Astrocyte (in vitro differentiated cells and primary cell): Measurements from ENCODE around the gene PRKAG3. TPM values are rescaled to one million over a fixed set of nuclear protein-coding genes. Genes with fewer than 3 reads are reported as not detected.
A peak's percentile ranks its signal among the peaks of the same experiment; 100 is the strongest.

Source experiments
- DNase-seq: peaks from one replicate; pipeline ENCODE4 v3.0.0-alpha.2; 2010; ENCODE audit warnings: low read depth
- FAIRE-seq: peaks from 2 replicates; lab custom pipeline; 2011; peaks lifted over from hg19 to GRCh38; lab: Jason Lieb, UNC
- H2AFZ ChIP-seq: 2 replicates; pipeline ENCODE4 v1.6.0; 2012; ENCODE audit warnings: low read depth, low read length, inconsistent platforms
- H3K27ac ChIP-seq: 2 replicates; pipeline ENCODE4 v1.5.1; 2011; ENCODE audit warnings: low read depth, low read length, inconsistent platforms
- H3K27me3 ChIP-seq: 2 replicates; pipeline ENCODE4 v1.6.0; 2011; ENCODE audit warnings: low read length, inconsistent platforms; ENCODE audit not compliant: insufficient read depth
- H3K36me3 ChIP-seq: 2 replicates; pipeline ENCODE4 v1.5.1; 2011; ENCODE audit warnings: low read length, inconsistent platforms; ENCODE audit not compliant: insufficient read depth
- H3K4me1 ChIP-seq: 2 replicates; pipeline ENCODE4 v1.5.1; 2011; ENCODE audit warnings: low read length, inconsistent platforms; ENCODE audit not compliant: insufficient read depth
- H3K4me2 ChIP-seq: 2 replicates; pipeline ENCODE4 v1.6.0; 2012; ENCODE audit warnings: low read length, inconsistent platforms
- H3K4me3 ChIP-seq: 2 replicates; pipeline ENCODE4 v1.5.1; 2011; ENCODE audit warnings: low read depth, mild to moderate bottlenecking, low read length, inconsistent platforms; ENCODE audit not compliant: insufficient read depth
- H3K79me2 ChIP-seq: 2 replicates; pipeline ENCODE4 v1.6.0; 2012; ENCODE audit warnings: mild to moderate bottlenecking, low read length, inconsistent platforms; ENCODE audit not compliant: insufficient read depth
- H3K9ac ChIP-seq: 2 replicates; pipeline ENCODE4 v1.6.0; 2012; ENCODE audit warnings: mild to moderate bottlenecking, low read length, inconsistent platforms
- H3K9me3 ChIP-seq: 2 replicates; pipeline ENCODE4 v1.5.1; 2012; ENCODE audit warnings: low read depth, mild to moderate bottlenecking, low read length, inconsistent platforms; ENCODE audit not compliant: insufficient read depth
- H4K20me1 ChIP-seq: 2 replicates; pipeline ENCODE4 v1.6.0; 2012; ENCODE audit warnings: low read length, inconsistent platforms; ENCODE audit not compliant: insufficient read depth
- H3K27ac Mint-ChIP-seq: one replicate; pipeline ENCODE4 v1.8.0; 2021; ENCODE audit warnings: mild to moderate bottlenecking, mixed read lengths; ENCODE audit not compliant: unreplicated experiment
- H3K27me3 Mint-ChIP-seq: one replicate; pipeline ENCODE4 v1.8.0; 2021; ENCODE audit warnings: low read depth, mixed read lengths; ENCODE audit not compliant: unreplicated experiment
- H3K36me3 Mint-ChIP-seq: one replicate; pipeline ENCODE4 v1.8.0; 2021; ENCODE audit warnings: low read depth, mixed read lengths; ENCODE audit not compliant: unreplicated experiment
- H3K4me1 Mint-ChIP-seq: one replicate; pipeline ENCODE4 v1.8.0; 2021; ENCODE audit warnings: low read depth, mixed read lengths; ENCODE audit not compliant: unreplicated experiment
- H3K4me3 Mint-ChIP-seq: one replicate; pipeline ENCODE4 v1.8.0; 2021; ENCODE audit warnings: mild to moderate bottlenecking, moderate library complexity, mixed read lengths; ENCODE audit not compliant: unreplicated experiment
- H3K9me3 Mint-ChIP-seq: one replicate; pipeline ENCODE4 v1.8.0; 2021; ENCODE audit warnings: mild to moderate bottlenecking, mixed read lengths; ENCODE audit not compliant: unreplicated experiment
- EZH2 ChIP-seq: IDR thresholded peaks from 2 replicates; pipeline ENCODE4 v1.6.1; 2012; ENCODE audit warnings: mild to moderate bottlenecking, low read length, inconsistent platforms; ENCODE audit not compliant: insufficient read depth
- total RNA-seq: library from RNA; stranded (reverse); gene quantifications from 2 replicates; pipeline ENCODE4 v1.2.1, GENCODE V29; 2021
- TF ChIP-seq, protein P1 (sequence below): IDR thresholded peaks from 2 replicates; pipeline ENCODE4 v1.5.1; 2011; ENCODE audit warnings: low read depth, mild to moderate bottlenecking, inconsistent platforms, low read length, moderate library complexity; ENCODE audit not compliant: insufficient read depth

The PRKAG3 gene
- total RNA-seq, 1 donor from 2014 or later: not detected

DNA sequence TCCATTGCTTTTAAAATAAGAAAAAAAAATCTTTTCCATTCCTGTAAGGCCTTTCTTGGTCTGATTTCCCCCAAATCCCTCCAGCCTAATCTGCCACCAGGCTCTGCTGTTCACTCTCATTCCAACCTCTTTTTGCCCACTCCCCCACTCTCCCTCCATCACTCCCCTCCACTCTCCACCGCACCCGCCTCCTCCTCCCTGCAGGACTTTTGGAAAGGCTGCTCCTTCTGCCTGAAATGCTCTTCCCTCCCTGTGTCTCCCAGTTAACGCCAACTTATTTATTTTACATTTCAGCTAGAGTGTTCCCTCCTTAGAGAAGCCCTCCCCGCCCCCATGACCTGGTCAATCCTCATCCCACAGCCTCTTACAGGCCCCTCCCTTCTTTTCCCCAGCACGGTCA is 23.3 kb upstream of the PRKAG3 start:
- peaks cover 27% of the 10 kb centered on the region for H3K4me1 Mint-ChIP-seq
- Histone ChIP-seq H3K9me3 (no peaks in the 10 kb centered on the region), H2AFZ (no peak overlapping the region), H3K9ac (no peak overlapping the region), H3K4me3 (no peak overlapping the region), H3K4me1 (peaks cover 5% of the 10 kb centered on the region), H3K36me3 (no peaks in the 10 kb centered on the region), H3K4me2 (no peak overlapping the region), H3K27ac (no peak overlapping the region), H3K27me3 (peaks cover 61% of the 10 kb centered on the region), H4K20me1 (no peaks in the 10 kb centered on the region), H3K79me2 (no peaks in the 10 kb centered on the region)
- TF ChIP-seq, protein P1, sequence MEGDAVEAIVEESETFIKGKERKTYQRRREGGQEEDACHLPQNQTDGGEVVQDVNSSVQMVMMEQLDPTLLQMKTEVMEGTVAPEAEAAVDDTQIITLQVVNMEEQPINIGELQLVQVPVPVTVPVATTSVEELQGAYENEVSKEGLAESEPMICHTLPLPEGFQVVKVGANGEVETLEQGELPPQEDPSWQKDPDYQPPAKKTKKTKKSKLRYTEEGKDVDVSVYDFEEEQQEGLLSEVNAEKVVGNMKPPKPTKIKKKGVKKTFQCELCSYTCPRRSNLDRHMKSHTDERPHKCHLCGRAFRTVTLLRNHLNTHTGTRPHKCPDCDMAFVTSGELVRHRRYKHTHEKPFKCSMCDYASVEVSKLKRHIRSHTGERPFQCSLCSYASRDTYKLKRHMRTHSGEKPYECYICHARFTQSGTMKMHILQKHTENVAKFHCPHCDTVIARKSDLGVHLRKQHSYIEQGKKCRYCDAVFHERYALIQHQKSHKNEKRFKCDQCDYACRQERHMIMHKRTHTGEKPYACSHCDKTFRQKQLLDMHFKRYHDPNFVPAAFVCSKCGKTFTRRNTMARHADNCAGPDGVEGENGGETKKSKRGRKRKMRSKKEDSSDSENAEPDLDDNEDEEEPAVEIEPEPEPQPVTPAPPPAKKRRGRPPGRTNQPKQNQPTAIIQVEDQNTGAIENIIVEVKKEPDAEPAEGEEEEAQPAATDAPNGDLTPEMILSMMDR: no peak
- no peak for TF ChIP-seq EZH2
- DNase-seq: no peak
- peaks cover 4% of the 10 kb centered on the region for H3K36me3 Mint-ChIP-seq
- H3K27me3 Mint-ChIP-seq: peaks cover 73% of the 10 kb centered on the region
- no peak overlapping the region for H3K27ac Mint-ChIP-seq
- H3K9me3 Mint-ChIP-seq: peaks cover 6% of the 10 kb centered on the region
- no peak for FAIRE-seq
- H3K4me3 Mint-ChIP-seq: no peak overlapping the region

DNA sequence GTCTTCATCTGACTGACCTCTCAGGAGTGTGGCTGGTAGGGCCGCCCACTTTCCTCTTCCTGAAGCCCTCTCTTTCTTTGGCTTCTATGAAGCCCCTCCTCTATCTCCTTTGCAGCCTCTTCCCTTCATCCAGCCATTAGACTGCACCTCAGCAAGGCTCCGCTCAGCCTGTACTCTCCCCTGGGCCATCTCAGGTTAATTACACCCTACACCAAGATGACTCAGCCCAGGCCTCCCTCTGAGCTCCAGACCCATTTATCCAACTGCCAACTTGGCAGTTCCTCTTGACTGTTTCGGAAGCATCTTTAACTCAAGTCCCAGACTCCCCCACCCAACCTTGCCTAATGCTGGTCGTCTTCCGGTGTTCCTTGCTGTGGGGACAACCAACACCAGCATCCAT is 22.2 kb upstream of the PRKAG3 start:
- H3K27me3 Mint-ChIP-seq: peaks cover 68% of the 10 kb centered on the region
- H3K27ac ChIP-seq: no peak overlapping the region
- TF ChIP-seq EZH2: no peak
- TF ChIP-seq, protein P1: no peak
- H3K4me1 ChIP-seq: peaks cover 5% of the 10 kb centered on the region
- no peak for FAIRE-seq
- H3K9me3 ChIP-seq: no peaks in the 10 kb centered on the region
- no peak overlapping the region for H3K4me3 ChIP-seq
- peak overlapping the region; percentile 7 for H3K4me2 ChIP-seq
- peak overlapping the region; percentile 22 for H2AFZ ChIP-seq
- H4K20me1 ChIP-seq: no peaks in the 10 kb centered on the region
- peak; percentile 55 for DNase-seq
- H3K36me3 Mint-ChIP-seq: peaks cover 4% of the 10 kb centered on the region
- H3K4me1 Mint-ChIP-seq: peaks cover 27% of the 10 kb centered on the region
- no peak overlapping the region for H3K9ac ChIP-seq
- peak overlapping the region; percentile 84 for H3K27ac Mint-ChIP-seq
- H3K9me3 Mint-ChIP-seq: peaks cover 6% of the 10 kb centered on the region
- H3K4me3 Mint-ChIP-seq: no peak overlapping the region
- peaks cover 55% of the 10 kb centered on the region for H3K27me3 ChIP-seq
- no peaks in the 10 kb centered on the region for H3K36me3 ChIP-seq
- H3K79me2 ChIP-seq: no peaks in the 10 kb centered on the region

DNA sequence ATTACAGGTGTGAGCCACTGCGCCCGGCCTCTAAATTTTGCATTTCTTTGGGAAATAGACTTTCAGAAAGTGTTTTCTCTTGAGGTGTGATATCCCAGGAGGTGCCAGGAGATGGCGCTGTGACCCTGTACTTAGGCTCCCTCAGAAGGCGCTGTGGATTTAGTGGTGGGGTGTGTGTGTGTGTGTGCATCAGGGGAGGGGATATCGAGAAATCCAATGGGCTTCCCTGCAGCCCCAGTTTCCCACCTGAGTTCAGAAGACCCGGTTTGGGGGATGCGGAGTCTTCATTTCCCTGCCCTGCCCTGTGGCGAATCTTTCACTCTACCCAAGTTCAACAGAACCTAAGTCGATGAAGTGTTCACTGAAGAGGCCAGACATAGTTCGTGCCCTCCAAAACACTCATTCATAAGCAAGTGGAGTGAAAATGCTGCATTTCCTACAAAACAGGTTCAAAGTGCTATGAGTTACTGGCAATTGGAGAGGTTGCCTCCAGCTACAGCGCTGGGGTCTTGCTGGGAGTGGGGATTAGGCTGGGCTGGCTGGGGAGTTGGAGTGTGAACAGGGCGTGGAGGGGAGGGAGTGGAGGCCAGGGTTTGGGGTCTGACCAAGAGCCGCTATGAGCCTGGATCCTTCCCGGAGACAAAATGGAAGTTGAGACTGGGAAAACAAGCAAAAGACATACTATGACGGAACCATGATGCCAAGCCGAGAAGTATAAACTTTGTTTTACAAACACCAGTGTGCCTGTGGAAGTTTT is 21.5 kb upstream of the PRKAG3 start:
- Histone ChIP-seq H3K9ac (no peak overlapping the region), H3K4me3 (no peak overlapping the region), H3K4me1 (peaks cover 5% of the 10 kb centered on the region), H3K4me2 (peak overlapping the region; percentile 6), H4K20me1 (no peaks in the 10 kb centered on the region), H3K79me2 (no peaks in the 10 kb centered on the region), H3K27ac (no peak overlapping the region), H3K36me3 (no peaks in the 10 kb centered on the region), H3K27me3 (peaks cover 50% of the 10 kb centered on the region), H2AFZ (peak overlapping the region; percentile 22), H3K9me3 (no peaks in the 10 kb centered on the region)
- FAIRE-seq (no peak), DNase-seq (peak; percentile 40)
- H3K27me3 Mint-ChIP-seq: peaks cover 62% of the 10 kb centered on the region
- peaks cover 4% of the 10 kb centered on the region for H3K36me3 Mint-ChIP-seq
- H3K9me3 Mint-ChIP-seq: peaks cover 6% of the 10 kb centered on the region
- H3K27ac Mint-ChIP-seq: no peak overlapping the region
- H3K4me3 Mint-ChIP-seq: no peak overlapping the region
- TF ChIP-seq, protein P1: peak; percentile 56
- no peak for TF ChIP-seq EZH2
- H3K4me1 Mint-ChIP-seq: peaks cover 24% of the 10 kb centered on the region
